Measurements from ENCODE around the gene GALNS. TPM values are rescaled to one million over a fixed set of nuclear protein-coding genes. Genes with fewer than 3 reads are reported as not detected.

The GALNS gene
- total and polyA plus RNA-seq, 5 donors: 17.6 to 22.3 (median 19.1) TPM

- Histone ChIP-seq H3K27ac (ENCODE audit: low read length) (no peak overlapping the region), H3K27me3 (ENCODE audit: control insufficient read depth, insufficient read depth) (no peaks in the 10 kb centered on the region), H3K4me1 (ENCODE audit: control insufficient read depth, insufficient read depth, low read length) (no peaks in the 10 kb centered on the region), H3K9me3 (ENCODE audit: control insufficient read depth, low read length) (no peaks in the 10 kb centered on the region), H3K4me3 (ENCODE audit: low read length) (no peak overlapping the region)
- ATAC-seq (no peak), DNase-seq (peak; percentile 68 to 88 (median 82))
- intact Hi-C loops (cut with DNase I): no loop called here
- WGBS: 74% methylated on average over 29 of the region's 30 CpGs
Observed at GRCh38 chr16:88888461-88889387, 32.0 kb upstream of the GALNS start.

GRCh38 chr16:88888057-88888456 lies 31.3 kb upstream of the GALNS start:
- intact Hi-C loops (cut with DNase I): no loop called here
- H3K4me3 ChIP-seq (ENCODE audit: low read length): no peak overlapping the region
- ATAC-seq: no peak

GRCh38 chr16:88886845-88887521 lies 30.2 kb upstream of the GALNS start:
- 57% methylated on average over 39 of the region's 39 CpGs for WGBS
- DNase-seq (peak; percentile 89 to 96 (median 96)), ATAC-seq (peak; percentile 74 to 81)
- Histone ChIP-seq H3K4me3 (ENCODE audit: low read length) (no peak overlapping the region), H3K27ac (ENCODE audit: low read length) (peak overlapping the region; percentile 8), H3K4me1 (ENCODE audit: control insufficient read depth, insufficient read depth, low read length) (no peaks in the 10 kb centered on the region), H3K9me3 (ENCODE audit: control insufficient read depth, low read length) (no peaks in the 10 kb centered on the region), H3K27me3 (ENCODE audit: control insufficient read depth, insufficient read depth) (no peaks in the 10 kb centered on the region)
- intact Hi-C loops (cut with DNase I): no loop called here

More at GRCh38 chr16:88888057-88888456, 31.3 kb upstream of the GALNS start:
- Histone ChIP-seq H3K9me3 (ENCODE audit: control insufficient read depth, low read length) (no peaks in the 10 kb centered on the region), H3K27ac (ENCODE audit: low read length) (peak overlapping the region; percentile 28), H3K4me1 (ENCODE audit: control insufficient read depth, insufficient read depth, low read length) (no peaks in the 10 kb centered on the region), H3K27me3 (ENCODE audit: control insufficient read depth, insufficient read depth) (no peaks in the 10 kb centered on the region)
- 53% methylated on average over 14 of the region's 14 CpGs for WGBS
- DNase-seq: no peak

- Histone ChIP-seq H3K9me3 (ENCODE audit: control insufficient read depth, low read length) (no peaks in the 10 kb centered on the region), H3K27ac (ENCODE audit: low read length) (peak overlapping the region; percentile 8), H3K4me3 (ENCODE audit: low read length) (no peak overlapping the region), H3K4me1 (ENCODE audit: control insufficient read depth, insufficient read depth, low read length) (no peaks in the 10 kb centered on the region), H3K27me3 (ENCODE audit: control insufficient read depth, insufficient read depth) (no peaks in the 10 kb centered on the region)
- DNase-seq: no peak
- ATAC-seq: peak; percentile 0 to 20
- intact Hi-C loops (cut with DNase I): no loop called here
- WGBS: 78% methylated on average over 15 of the region's 15 CpGs
Observed at GRCh38 chr16:88886420-88886844, 29.7 kb upstream of the GALNS start.

GRCh38 chr16:88885693-88886280 lies 29.0 kb upstream of the GALNS start:
- H3K27ac ChIP-seq (ENCODE audit: low read length): no peak overlapping the region
- H3K4me1 ChIP-seq (ENCODE audit: control insufficient read depth, insufficient read depth, low read length): no peaks in the 10 kb centered on the region
- intact Hi-C loops (cut with DNase I): no loop called here

GRCh38 chr16:88884569-88885271 lies 28.0 kb upstream of the GALNS start:
- 95% methylated on average over 39 of the region's 39 CpGs for WGBS
- H3K4me1 ChIP-seq (ENCODE audit: control insufficient read depth, insufficient read depth, low read length): no peaks in the 10 kb centered on the region
- no peak for ATAC-seq
- intact Hi-C loops (cut with DNase I): no loop called here
- H3K27ac ChIP-seq (ENCODE audit: low read length): no peak overlapping the region
- no peaks in the 10 kb centered on the region for H3K27me3 ChIP-seq (ENCODE audit: control insufficient read depth, insufficient read depth)
- H3K9me3 ChIP-seq (ENCODE audit: control insufficient read depth, low read length): no peaks in the 10 kb centered on the region
- no peak for DNase-seq
- no peak overlapping the region for H3K4me3 ChIP-seq (ENCODE audit: low read length)

More at GRCh38 chr16:88885693-88886280, 29.0 kb upstream of the GALNS start:
- DNase-seq (no peak), ATAC-seq (no peak)
- Histone ChIP-seq H3K27me3 (ENCODE audit: control insufficient read depth, insufficient read depth) (no peaks in the 10 kb centered on the region), H3K4me3 (ENCODE audit: low read length) (no peak overlapping the region), H3K9me3 (ENCODE audit: control insufficient read depth, low read length) (no peaks in the 10 kb centered on the region)
- WGBS: 91% methylated on average over 28 of the region's 28 CpGs

- no peak for ATAC-seq
- DNase-seq: no peak
- H3K4me3 ChIP-seq (ENCODE audit: low read length): no peak overlapping the region
- WGBS: 83% methylated on average over 11 of the region's 11 CpGs
- no peaks in the 10 kb centered on the region for H3K9me3 ChIP-seq (ENCODE audit: control insufficient read depth, low read length)
- intact Hi-C loops (cut with DNase I): no loop called here
- no peaks in the 10 kb centered on the region for H3K4me1 ChIP-seq (ENCODE audit: control insufficient read depth, insufficient read depth, low read length)
- H3K27ac ChIP-seq (ENCODE audit: low read length): no peak overlapping the region
- no peaks in the 10 kb centered on the region for H3K27me3 ChIP-seq (ENCODE audit: control insufficient read depth, insufficient read depth)
Observed at GRCh38 chr16:88883946-88884345, 27.2 kb upstream of the GALNS start.

GRCh38 chr16:88883117-88883895 lies 26.6 kb upstream of the GALNS start:
- Histone ChIP-seq H3K4me1 (ENCODE audit: control insufficient read depth, insufficient read depth, low read length) (no peaks in the 10 kb centered on the region), H3K27me3 (ENCODE audit: control insufficient read depth, insufficient read depth) (no peaks in the 10 kb centered on the region), H3K4me3 (ENCODE audit: low read length) (no peak overlapping the region), H3K9me3 (ENCODE audit: control insufficient read depth, low read length) (no peaks in the 10 kb centered on the region), H3K27ac (ENCODE audit: low read length) (no peak overlapping the region)
- 97% methylated on average over 49 of the region's 49 CpGs for WGBS
- ATAC-seq (no peak), DNase-seq (no peak)
- intact Hi-C loops (cut with DNase I): no loop called here

- Histone ChIP-seq H3K4me3 (ENCODE audit: low read length) (no peak overlapping the region), H3K9me3 (ENCODE audit: control insufficient read depth, low read length) (no peaks in the 10 kb centered on the region), H3K27ac (ENCODE audit: low read length) (no peak overlapping the region), H3K4me1 (ENCODE audit: control insufficient read depth, insufficient read depth, low read length) (no peaks in the 10 kb centered on the region), H3K27me3 (ENCODE audit: control insufficient read depth, insufficient read depth) (no peaks in the 10 kb centered on the region)
- DNase-seq: no peak
- no peak for ATAC-seq
- intact Hi-C loops (cut with DNase I): no loop called here
- 89% methylated on average over 26 of the region's 26 CpGs for WGBS
Observed at GRCh38 chr16:88882358-88883030, 25.7 kb upstream of the GALNS start.

All from right cardiac atrium (tissue), 5 donors.